Endothelial cell (in vitro differentiated cells): ENCODE results near the gene FDX2. TPM values are rescaled to one million over a fixed set of nuclear protein-coding genes. Genes with fewer than 3 reads are reported as not detected.

Experiments used
- DNase-seq: peaks from one replicate; pipeline ENCODE4 v3.0.0; 2021; ENCODE audit warnings: low spot score
- H3K27ac Mint-ChIP-seq: one replicate; pipeline ENCODE4 v1.8.0; 2021; ENCODE audit warnings: mixed read lengths, inconsistent platforms; ENCODE audit not compliant: unreplicated experiment
- H3K27me3 Mint-ChIP-seq: one replicate; pipeline ENCODE4 v1.8.0; 2021; ENCODE audit warnings: mild to moderate bottlenecking, moderate library complexity, mixed read lengths, inconsistent platforms; ENCODE audit not compliant: unreplicated experiment
- H3K36me3 Mint-ChIP-seq: one replicate; pipeline ENCODE4 v1.8.0; 2021; ENCODE audit warnings: mild to moderate bottlenecking, low read depth, mixed read lengths, inconsistent platforms; ENCODE audit not compliant: unreplicated experiment
- H3K4me1 Mint-ChIP-seq: one replicate; pipeline ENCODE4 v1.8.0; 2021; ENCODE audit warnings: mild to moderate bottlenecking, mixed read lengths, inconsistent platforms; ENCODE audit not compliant: unreplicated experiment
- H3K4me3 Mint-ChIP-seq: one replicate; pipeline ENCODE4 v1.8.0; 2021; ENCODE audit warnings: mild to moderate bottlenecking, mixed read lengths, inconsistent platforms; ENCODE audit not compliant: unreplicated experiment
- H3K9me3 Mint-ChIP-seq: one replicate; pipeline ENCODE4 v1.8.0; 2021; ENCODE audit warnings: mixed read lengths, inconsistent platforms; ENCODE audit not compliant: unreplicated experiment
- long read RNA-seq: library from polyadenylated mRNA; unstranded; transcript quantifications from one replicate; pipeline ENCODE4 v2.0.0, GENCODE V29; 2020; ENCODE audit not compliant: unreplicated experiment
- total RNA-seq: library from RNA; stranded (reverse); fragmentation: NEBNext Ultra II Directional; extraction: Animal tissue kit (Norgen Biotek cat#: 25700); gene quantifications from one replicate; pipeline ENCODE4 v1.2.1, GENCODE V29; 2021; ENCODE audit not compliant: unreplicated experiment
- TF ChIP-seq, protein P1 (sequence below): fragments of 200-600 bp; sonication (generic); IDR thresholded peaks from one replicate; pipeline ENCODE4 v1.5.0; 2021; ENCODE audit warnings: antibody characterized with exemption; ENCODE audit not compliant: unreplicated experiment

Gene FDX2
- total RNA-seq: 18.9 TPM
- long read RNA-seq, transcript FDX2-202 (5 exons, 1,012 nt): major isoform, 13 of 23 reads
- long read RNA-seq, transcript FDX2-203 (4 exons, 635 nt): minor isoform, 5 of 23 reads
- long read RNA-seq, partial matches to known transcripts: 1 of 23 reads
- long read RNA-seq, other reads (novel, unspliced or antisense): 1 of 23 reads

DNA sequence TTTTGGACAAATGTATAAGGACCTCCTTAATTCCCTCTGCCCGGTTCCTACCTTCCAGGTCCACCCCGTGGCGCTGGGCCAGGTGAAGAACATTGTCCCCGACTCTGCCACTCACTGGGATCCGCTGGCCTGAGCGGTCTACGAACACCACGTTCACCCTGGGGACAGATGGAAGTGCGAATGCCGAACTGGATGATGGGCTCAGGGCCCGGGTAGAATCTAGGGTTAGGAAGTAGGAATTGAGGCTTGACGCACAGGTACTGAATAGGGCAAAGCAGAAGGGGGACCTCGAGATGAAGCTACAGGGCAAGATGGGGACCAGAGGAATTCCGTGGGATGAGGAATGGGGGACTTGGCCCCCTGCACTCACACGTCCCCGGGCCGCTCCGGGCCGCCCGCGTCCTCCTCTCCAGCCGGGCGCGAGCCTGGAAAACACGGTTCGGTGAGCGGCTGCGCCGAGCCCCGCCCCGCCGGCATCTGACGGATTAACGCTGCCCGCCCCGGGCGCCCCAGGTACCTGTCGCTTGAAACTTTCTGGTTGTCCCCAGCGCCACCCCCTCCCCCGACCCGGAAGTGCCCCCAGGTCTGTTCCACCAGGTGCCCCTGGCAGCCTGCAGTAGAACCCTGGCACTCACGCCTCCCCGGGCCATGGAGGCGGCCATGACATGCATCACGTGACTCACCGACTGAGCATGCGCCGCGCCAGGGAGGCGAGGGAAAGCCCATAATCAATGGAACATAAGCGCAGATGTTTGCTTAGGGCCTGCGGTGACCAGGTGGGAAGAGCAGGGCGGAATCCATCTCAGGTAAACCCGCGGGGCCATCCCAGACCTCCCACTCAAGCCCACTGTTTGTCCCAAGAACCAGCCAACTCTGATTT, at the start of gene FDX2:
Gene FDX2 (minus strand): TSS at position 681 of the 880 bp plus-strand sequence. CDS start 19 bp downstream, at position 662.
- no peaks in the 10 kb centered on the region for H3K9me3 Mint-ChIP-seq
- DNase-seq: peak; percentile 81

DNA sequence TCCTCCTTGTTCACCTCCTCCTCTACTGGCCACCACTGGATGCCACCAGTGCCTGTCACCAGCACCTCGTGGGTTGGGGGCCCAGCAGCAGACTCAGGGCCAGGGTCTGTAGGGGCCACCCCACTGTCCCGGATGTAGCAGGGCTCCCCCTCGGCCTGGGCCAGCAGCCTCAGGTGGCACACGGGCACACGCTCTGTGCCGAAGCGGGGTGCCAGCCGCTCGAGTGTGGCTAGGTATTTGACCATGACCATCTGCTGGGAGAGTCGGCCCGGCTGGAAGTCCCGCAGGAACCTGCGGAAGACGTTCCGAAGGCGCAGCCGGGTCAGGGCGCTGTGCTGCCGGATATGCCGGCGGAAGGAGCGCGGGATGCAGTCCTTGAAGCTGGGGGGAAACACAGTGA, 49.7 kb upstream of the FDX2 start:
- peaks cover 37% of the 10 kb centered on the region for H3K36me3 Mint-ChIP-seq
- no peaks in the 10 kb centered on the region for H3K9me3 Mint-ChIP-seq
- TF ChIP-seq, protein P1, sequence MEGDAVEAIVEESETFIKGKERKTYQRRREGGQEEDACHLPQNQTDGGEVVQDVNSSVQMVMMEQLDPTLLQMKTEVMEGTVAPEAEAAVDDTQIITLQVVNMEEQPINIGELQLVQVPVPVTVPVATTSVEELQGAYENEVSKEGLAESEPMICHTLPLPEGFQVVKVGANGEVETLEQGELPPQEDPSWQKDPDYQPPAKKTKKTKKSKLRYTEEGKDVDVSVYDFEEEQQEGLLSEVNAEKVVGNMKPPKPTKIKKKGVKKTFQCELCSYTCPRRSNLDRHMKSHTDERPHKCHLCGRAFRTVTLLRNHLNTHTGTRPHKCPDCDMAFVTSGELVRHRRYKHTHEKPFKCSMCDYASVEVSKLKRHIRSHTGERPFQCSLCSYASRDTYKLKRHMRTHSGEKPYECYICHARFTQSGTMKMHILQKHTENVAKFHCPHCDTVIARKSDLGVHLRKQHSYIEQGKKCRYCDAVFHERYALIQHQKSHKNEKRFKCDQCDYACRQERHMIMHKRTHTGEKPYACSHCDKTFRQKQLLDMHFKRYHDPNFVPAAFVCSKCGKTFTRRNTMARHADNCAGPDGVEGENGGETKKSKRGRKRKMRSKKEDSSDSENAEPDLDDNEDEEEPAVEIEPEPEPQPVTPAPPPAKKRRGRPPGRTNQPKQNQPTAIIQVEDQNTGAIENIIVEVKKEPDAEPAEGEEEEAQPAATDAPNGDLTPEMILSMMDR: no peak
- no peak overlapping the region for H3K4me3 Mint-ChIP-seq
- H3K27ac Mint-ChIP-seq: no peak overlapping the region
- peaks cover 3% of the 10 kb centered on the region for H3K27me3 Mint-ChIP-seq
- no peaks in the 10 kb centered on the region for H3K4me1 Mint-ChIP-seq
- DNase-seq: no peak

More for the DNA sequence above, at the start of gene FDX2:
- peaks cover 8% of the 10 kb centered on the region for H3K27me3 Mint-ChIP-seq
- H3K4me3 Mint-ChIP-seq: peak within 1 kb of the TSS; percentile 94
- peaks cover 14% of the 10 kb centered on the region for H3K36me3 Mint-ChIP-seq
- peak within 1 kb of the TSS; percentile 50 for H3K27ac Mint-ChIP-seq
- H3K4me1 Mint-ChIP-seq: peaks cover 6% of the 10 kb centered on the region
- TF ChIP-seq, protein P1: no peak

DNA sequence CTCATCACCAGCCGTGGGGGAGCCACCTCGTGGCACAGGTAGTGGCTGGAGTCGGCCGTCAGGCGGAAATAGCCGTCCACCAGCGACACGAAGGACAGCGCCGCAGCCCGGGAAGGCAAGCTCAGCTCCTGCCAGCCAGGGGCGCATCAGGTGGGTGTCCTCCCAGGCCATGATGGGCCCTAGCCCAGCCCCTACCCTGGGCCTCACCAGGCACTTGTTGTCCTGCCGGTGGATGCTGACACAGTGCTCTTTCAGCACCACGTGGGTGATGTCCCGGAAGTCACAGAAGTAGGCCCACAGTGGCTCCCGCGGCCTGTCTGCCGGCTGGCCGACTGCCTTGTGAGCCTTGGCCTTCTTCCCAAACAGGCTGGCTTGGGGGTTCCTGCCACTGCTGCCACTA, 48.8 kb upstream of the FDX2 start:
- no peak for DNase-seq
- peaks cover 3% of the 10 kb centered on the region for H3K27me3 Mint-ChIP-seq
- H3K9me3 Mint-ChIP-seq: no peaks in the 10 kb centered on the region
- TF ChIP-seq, protein P1: no peak
- no peak overlapping the region for H3K4me3 Mint-ChIP-seq
- no peaks in the 10 kb centered on the region for H3K4me1 Mint-ChIP-seq
- peaks cover 35% of the 10 kb centered on the region for H3K36me3 Mint-ChIP-seq
- no peak overlapping the region for H3K27ac Mint-ChIP-seq

DNA sequence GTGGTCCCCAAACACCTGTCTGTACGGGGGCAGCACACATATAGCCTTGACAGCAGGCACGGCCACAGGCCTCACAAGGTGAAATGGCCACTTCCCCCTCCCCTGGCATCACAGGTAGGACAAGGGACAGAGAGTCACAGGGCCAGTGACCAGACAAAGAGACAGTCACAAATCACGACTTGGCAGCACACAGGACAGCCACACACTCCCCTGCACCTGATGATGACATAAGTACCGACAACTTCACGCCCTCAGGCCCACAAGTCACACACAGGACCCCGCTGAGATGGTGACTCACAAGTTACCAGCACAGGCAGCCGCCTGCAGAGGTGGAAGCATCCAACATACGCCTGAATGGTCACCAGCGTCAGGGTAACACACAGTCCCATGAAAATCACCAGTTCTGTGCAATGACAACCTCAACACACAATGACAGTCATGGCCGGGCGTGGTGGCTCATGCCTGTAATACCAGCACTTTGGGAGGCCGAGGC, 48.0 kb upstream of the FDX2 start:
- Mint-ChIP-seq H3K27ac (no peak overlapping the region), H3K4me1 (no peaks in the 10 kb centered on the region), H3K4me3 (no peak overlapping the region), H3K36me3 (peaks cover 32% of the 10 kb centered on the region), H3K9me3 (no peaks in the 10 kb centered on the region), H3K27me3 (peaks cover 3% of the 10 kb centered on the region)
- no peak for DNase-seq
- TF ChIP-seq, protein P1: no peak

DNA sequence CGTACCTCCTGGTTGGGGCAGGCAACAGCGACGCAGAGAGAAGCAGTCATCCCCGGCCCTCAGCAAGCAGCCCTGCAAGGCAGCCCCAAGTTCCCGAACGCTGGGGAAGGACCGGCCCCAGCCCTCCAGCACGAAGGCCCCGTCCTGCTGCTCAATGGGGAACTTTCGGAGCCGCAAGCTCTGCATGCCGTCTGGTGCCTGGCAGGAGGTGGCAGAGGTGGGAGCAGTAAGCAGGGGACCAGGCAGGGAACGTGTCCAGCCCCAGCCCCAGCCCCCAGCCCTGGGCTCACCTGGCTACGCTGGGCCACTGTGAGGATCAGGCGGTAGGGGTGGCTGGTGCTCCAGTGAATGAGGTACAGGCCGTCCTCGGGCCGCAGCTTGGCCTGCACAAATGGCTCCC, 46.4 kb upstream of the FDX2 start:
- H3K27ac Mint-ChIP-seq: no peak overlapping the region
- H3K27me3 Mint-ChIP-seq: peaks cover 3% of the 10 kb centered on the region
- peaks cover 26% of the 10 kb centered on the region for H3K36me3 Mint-ChIP-seq

More for the DNA sequence above, 46.4 kb upstream of the FDX2 start:
- TF ChIP-seq, protein P1: no peak
- Mint-ChIP-seq H3K9me3 (no peaks in the 10 kb centered on the region), H3K4me1 (no peaks in the 10 kb centered on the region), H3K4me3 (no peak overlapping the region)
- no peak for DNase-seq
